Neural cell (in vitro differentiated cells): ENCODE results near the gene LARP6.
"Not testable (repeated sequence)": the region's sequence is repeated elsewhere in the genome, so short reads cannot be mapped to it uniquely, and the experiment has no call there.

Source experiments
- CTCF ChIP-seq: fragments of 450-650 bp; IDR thresholded peaks from 2 replicates; pipeline ENCODE4 v1.5.1; 2014; ENCODE audit warnings: antibody characterized with exemption, mild to moderate bottlenecking, moderate library complexity; ENCODE audit not compliant: poor library complexity, severe bottlenecking
- EP300 ChIP-seq: fragments of 450-650 bp; conservative IDR thresholded peaks from 2 replicates; pipeline ENCODE4 v1.6.1; 2014; ENCODE audit warnings: antibody characterized with exemption, mild to moderate bottlenecking, moderate library complexity; ENCODE audit not compliant: poor library complexity, severe bottlenecking
- EZH2 ChIP-seq: fragments of 200-600, 300-800 bp; shearing (Covaris generic), sonication (generic); IDR thresholded peaks from 2 replicates; pipeline ENCODE4 v1.6.1; 2014; ENCODE audit warnings: antibody characterized with exemption, low read length, borderline replicate concordance, mild to moderate bottlenecking; ENCODE audit not compliant: insufficient read depth, poor library complexity, severe bottlenecking
- MXI1 ChIP-seq: fragments of 450-650 bp; conservative IDR thresholded peaks from 2 replicates; pipeline ENCODE4 v1.6.1; 2014; ENCODE audit warnings: antibody characterized with exemption, mild to moderate bottlenecking; ENCODE audit not compliant: poor library complexity, severe bottlenecking
- POLR2AphosphoS5 ChIP-seq: IDR thresholded peaks from 2 replicates; pipeline ENCODE4 v1.6.1; 2012
- RAD21 ChIP-seq: fragments of 450-650 bp; conservative IDR thresholded peaks from 2 replicates; pipeline ENCODE4 v1.6.1; 2014; ENCODE audit warnings: antibody characterized with exemption, mild to moderate bottlenecking, moderate library complexity
- REST ChIP-seq: IDR thresholded peaks from 2 replicates; pipeline ENCODE4 v1.6.1; 2012; ENCODE audit warnings: borderline replicate concordance
- SMC3 ChIP-seq: fragments of 450-650 bp; conservative IDR thresholded peaks from 2 replicates; pipeline ENCODE4 v1.6.1; 2014; ENCODE audit warnings: antibody characterized with exemption, mild to moderate bottlenecking, moderate library complexity; ENCODE audit not compliant: poor library complexity
- TAF1 ChIP-seq: IDR thresholded peaks from 2 replicates; pipeline ENCODE4 v1.6.1; 2012; ENCODE audit warnings: low read depth

GRCh38 chr15:70804388-70804787 lies 49.6 kb downstream of the LARP6 start:
- not testable (repeated sequence) for TF ChIP-seq CTCF, RAD21, EZH2, SMC3, EP300, TAF1, REST, POLR2AphosphoS5, MXI1
